ENCODE data around the gene NPFFR1. TPM values are rescaled to one million over a fixed set of nuclear protein-coding genes. Genes with fewer than 3 reads are reported as not detected.

The NPFFR1 gene
- total and polyA plus RNA-seq, 4 donors = under 0.01 TPM; not detected in 3

GRCh38 chr10:70299876-70300275 lies 16.1 kb upstream of the NPFFR1 start:
- no peaks in the 10 kb centered on the region for H3K4me1 ChIP-seq (ENCODE audit: control insufficient read depth in 4 of 4, insufficient read depth in 4 of 4, low read length in 3 of 4)
- 96% methylated on average over 7 of the region's 7 CpGs for WGBS

More at GRCh38 chr10:70299876-70300275, 16.1 kb upstream of the NPFFR1 start:
- DNase-seq (ENCODE audit: low spot score) = no peak
- Histone ChIP-seq H3K27me3 (ENCODE audit: control insufficient read depth in 4 of 4, insufficient read depth in 4 of 4, low read length in 3 of 4) (no peaks in the 10 kb centered on the region), H3K9me3 (ENCODE audit: control insufficient read depth in 4 of 4, low read length in 3 of 4) (no peaks in the 10 kb centered on the region), H3K36me3 (ENCODE audit: control insufficient read depth in 4 of 4, insufficient read depth in 3 of 4, low read depth in 1 of 4, low read length in 3 of 4) (peaks cover 0 to 21% (median 8%) of the 10 kb centered on the region in 4 donors), H3K9ac (ENCODE audit: low read depth in 1 of 2, low read length in 2 of 2) (no peak overlapping the region), H3K4me3 (ENCODE audit: low read depth in 1 of 3, low read length in 3 of 3) (no peak overlapping the region), H3K27ac (ENCODE audit: low read depth in 1 of 2, low read length in 2 of 2) (no peak overlapping the region)
- TF ChIP-seq REST (IDR thresholded peaks at IDR 0.05) = no peak
- TF ChIP-seq HNF4A (conservative IDR thresholded peaks at IDR 0.05) = no peak
- no peak for TF ChIP-seq TAF1 (conservative IDR thresholded peaks at IDR 0.05)
- TF ChIP-seq SP1 (IDR thresholded peaks at IDR 0.05) = no peak
- no peak for TF ChIP-seq NR2F2 (IDR thresholded peaks at IDR 0.05)
- TF ChIP-seq, protein P1, sequence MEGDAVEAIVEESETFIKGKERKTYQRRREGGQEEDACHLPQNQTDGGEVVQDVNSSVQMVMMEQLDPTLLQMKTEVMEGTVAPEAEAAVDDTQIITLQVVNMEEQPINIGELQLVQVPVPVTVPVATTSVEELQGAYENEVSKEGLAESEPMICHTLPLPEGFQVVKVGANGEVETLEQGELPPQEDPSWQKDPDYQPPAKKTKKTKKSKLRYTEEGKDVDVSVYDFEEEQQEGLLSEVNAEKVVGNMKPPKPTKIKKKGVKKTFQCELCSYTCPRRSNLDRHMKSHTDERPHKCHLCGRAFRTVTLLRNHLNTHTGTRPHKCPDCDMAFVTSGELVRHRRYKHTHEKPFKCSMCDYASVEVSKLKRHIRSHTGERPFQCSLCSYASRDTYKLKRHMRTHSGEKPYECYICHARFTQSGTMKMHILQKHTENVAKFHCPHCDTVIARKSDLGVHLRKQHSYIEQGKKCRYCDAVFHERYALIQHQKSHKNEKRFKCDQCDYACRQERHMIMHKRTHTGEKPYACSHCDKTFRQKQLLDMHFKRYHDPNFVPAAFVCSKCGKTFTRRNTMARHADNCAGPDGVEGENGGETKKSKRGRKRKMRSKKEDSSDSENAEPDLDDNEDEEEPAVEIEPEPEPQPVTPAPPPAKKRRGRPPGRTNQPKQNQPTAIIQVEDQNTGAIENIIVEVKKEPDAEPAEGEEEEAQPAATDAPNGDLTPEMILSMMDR (IDR thresholded peaks at IDR 0.05; ENCODE audit: low read depth, low read length, missing input control) = no peak
- no peak for TF ChIP-seq RXRA (IDR thresholded peaks at IDR 0.05)
- no peak for TF ChIP-seq RAD21 (IDR thresholded peaks at IDR 0.05)
- TF ChIP-seq HNF4G (IDR thresholded peaks at IDR 0.05) = no peak
- TF ChIP-seq JUND (IDR thresholded peaks at IDR 0.05) = no peak
- no peak for TF ChIP-seq FOXA2 (IDR thresholded peaks at IDR 0.05)
- no peak for TF ChIP-seq GABPA (IDR thresholded peaks at IDR 0.05 in 1 of 2, conservative IDR thresholded peaks at IDR 0.05 in 1 of 2)
- no peak for TF ChIP-seq YY1 (IDR thresholded peaks at IDR 0.05)
- TF ChIP-seq ATF3 (IDR thresholded peaks at IDR 0.05) = no peak
- no peak for TF ChIP-seq FOXA1 (IDR thresholded peaks at IDR 0.05)
- no peak for TF ChIP-seq EGR1 (IDR thresholded peaks at IDR 0.05; ENCODE audit: low read depth in 2 of 2)
- TF ChIP-seq ZBTB33 (IDR thresholded peaks at IDR 0.05) = no peak
- TF ChIP-seq MAX (IDR thresholded peaks at IDR 0.05) = no peak
